HG03039 (cell line): ENCODE data around the gene PDIA3.
A peak's percentile ranks its signal among the peaks of the same experiment; 100 is the strongest.
"Not testable (repeated sequence)": the region's sequence is repeated elsewhere in the genome, so short reads cannot be mapped to it uniquely, and the experiment has no call there.

Source experiments
- ATAC-seq: cut with Tn5 transposase; IDR thresholded peaks from one replicate; pipeline ENCODE4 v1.9.1; 2021; ENCODE audit warnings: mild to moderate bottlenecking, moderate library complexity; ENCODE audit not compliant: unreplicated experiment

Gene PDIA3

DNA sequence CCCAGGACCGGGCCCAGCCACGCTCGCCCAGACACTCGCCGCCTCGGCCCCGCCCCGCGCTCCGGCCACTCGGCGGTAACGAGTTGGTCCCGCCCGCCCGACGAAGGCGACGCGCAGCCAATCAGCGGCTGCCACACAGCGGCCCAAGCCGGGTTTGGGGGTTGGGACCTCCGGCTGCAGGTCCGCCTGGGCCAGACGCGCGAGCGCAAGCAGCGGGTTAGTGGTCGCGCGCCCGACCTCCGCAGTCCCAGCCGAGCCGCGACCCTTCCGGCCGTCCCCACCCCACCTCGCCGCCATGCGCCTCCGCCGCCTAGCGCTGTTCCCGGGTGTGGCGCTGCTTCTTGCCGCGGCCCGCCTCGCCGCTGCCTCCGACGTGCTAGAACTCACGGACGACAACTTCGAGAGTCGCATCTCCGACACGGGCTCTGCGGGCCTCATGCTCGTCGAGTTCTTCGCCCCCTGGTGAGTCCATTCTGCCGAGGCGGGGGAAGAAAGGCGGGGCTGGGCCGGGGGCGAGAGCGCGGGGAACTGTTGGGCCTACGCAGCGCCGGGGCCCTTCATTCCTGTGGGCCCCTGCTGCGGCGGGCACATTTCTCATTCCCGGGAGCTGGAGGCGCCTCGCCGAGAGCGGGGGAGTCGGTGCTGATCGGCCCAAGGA lies at the start of gene PDIA3:
PDIA3 (plus strand) TSS at position 194 of the 658 bp plus-strand sequence; CDS start at position 296, 102 bp downstream.
- ATAC-seq: peak; percentile 80

DNA sequence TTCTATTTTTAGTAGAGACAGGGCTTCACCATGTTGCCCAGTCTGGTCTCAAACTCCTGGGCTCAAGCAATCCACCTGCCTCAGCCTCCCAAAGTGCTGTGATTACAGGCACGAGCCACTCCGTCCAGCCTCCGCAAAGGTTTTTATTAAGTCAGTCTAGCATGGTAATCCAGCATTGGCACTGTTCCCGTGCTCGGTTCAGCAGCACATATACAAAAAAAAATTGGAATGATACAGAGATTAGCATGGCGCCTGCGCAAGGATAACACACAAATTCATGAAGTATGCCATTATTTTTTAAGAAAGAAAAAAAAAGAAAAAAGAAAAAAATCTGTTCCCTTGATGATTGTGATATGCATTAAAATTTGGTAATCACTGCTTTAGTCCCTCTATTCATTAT lies 44.1 kb upstream of the PDIA3 start:
- ATAC-seq: no peak

DNA sequence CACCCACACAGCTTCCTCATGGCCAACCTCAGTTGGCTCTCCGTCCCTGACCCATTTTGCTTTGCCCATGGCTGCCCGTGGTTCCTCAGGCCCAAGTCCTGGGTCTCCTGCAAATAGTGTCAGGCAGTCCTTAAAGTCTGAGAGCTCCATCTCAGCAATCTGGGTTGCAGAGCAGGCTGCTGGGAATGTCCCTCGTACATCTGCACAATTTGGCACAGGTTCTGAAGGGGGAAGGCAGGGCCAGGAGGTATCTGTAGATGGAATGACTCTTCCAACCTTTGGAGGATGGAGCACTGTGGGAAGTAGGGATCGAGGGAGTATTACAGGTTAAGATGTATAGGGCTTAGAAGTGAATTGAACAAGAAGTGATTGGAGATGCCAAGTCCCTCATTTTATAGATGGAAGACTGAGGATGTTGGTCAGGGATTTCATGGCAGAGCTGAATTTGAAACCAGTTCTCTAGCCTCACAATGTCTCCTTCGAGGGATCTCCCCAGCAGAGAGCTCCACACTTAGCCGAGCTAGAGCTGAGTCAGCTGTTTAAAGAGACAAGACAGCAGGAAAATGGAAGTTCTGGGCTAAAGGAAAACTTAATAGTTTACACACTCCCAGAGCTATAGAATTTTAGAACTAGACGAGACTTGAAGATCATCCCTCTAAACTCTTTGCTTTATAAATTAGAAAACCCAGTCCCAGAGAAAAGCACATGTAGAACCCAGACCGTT lies 43.4 kb upstream of the PDIA3 start:
- ATAC-seq: no peak

DNA sequence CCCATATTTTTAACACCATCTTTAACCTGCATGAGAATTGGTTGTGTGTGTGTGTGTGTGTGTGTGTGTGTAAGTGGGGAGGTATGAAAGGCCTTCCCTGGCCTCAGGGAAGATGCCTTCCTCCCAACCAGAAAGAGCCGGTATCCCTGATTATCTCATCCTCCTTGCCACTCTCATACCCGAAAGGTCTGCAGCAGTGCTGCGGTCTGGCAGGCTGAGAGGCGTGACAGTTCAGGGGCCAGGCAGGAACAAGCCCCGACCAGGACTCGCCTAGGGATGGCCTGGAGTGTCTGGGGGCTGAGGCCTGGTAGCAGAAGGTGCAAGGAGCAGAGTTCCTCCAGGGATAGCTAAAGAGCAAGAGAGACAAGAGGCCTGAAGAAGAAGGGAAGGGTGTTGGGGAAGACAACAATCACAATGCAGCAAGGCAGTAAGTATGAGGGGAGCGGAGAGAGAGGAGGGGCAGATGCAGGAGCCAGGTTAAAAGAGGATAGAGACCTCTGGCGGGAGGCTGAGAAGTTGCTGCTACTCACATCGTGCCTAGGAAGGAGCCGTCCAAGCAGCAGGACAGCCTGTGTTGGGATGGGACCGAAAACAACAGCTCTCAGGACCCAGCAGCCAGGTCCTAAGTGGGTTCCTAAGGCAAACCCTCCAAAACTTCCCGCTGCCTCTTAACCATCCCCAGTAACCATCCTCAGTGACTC lies 35.7 kb upstream of the PDIA3 start:
- ATAC-seq: not testable (repeated sequence)

DNA sequence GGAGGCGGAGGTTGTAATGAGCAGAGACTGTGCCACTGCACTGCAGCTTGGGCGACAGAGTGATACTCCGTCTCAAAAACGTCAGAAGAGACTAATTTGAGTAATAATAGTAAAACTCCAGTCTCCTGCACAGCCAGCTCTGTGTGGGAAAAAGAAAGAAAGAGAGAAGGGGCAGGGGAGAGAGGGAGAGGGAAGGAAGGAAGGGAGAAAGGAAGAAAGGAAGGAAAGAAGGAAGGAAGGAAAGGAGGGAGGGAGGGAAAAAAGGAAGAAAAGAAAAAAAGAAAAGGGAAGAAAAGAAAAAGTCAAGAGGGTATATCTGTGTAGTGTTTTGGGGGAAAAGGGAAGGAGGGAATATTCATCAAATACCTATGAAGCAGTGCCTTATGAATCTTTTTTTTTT lies 23.1 kb upstream of the PDIA3 start:
- ATAC-seq: no peak

DNA sequence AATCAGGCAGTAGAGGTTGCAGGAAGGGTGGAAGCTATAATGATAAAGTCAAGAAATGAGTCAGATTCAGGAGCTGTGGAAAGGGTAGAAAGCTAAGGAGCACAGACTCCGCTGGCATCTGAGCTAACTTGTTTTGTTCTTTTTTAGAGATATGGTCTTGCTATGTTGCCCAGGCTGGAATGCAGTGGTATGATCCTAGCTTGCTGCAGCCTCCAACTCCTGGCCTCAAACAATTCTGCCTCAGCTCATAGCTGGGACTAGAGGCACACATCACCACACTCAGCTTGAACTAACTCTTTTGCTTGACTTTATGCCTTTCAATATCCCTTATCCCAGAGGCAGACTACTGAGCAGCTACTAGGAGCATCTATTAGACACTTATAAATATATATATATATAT lies 19.9 kb upstream of the PDIA3 start:
- not testable (repeated sequence) for ATAC-seq

DNA sequence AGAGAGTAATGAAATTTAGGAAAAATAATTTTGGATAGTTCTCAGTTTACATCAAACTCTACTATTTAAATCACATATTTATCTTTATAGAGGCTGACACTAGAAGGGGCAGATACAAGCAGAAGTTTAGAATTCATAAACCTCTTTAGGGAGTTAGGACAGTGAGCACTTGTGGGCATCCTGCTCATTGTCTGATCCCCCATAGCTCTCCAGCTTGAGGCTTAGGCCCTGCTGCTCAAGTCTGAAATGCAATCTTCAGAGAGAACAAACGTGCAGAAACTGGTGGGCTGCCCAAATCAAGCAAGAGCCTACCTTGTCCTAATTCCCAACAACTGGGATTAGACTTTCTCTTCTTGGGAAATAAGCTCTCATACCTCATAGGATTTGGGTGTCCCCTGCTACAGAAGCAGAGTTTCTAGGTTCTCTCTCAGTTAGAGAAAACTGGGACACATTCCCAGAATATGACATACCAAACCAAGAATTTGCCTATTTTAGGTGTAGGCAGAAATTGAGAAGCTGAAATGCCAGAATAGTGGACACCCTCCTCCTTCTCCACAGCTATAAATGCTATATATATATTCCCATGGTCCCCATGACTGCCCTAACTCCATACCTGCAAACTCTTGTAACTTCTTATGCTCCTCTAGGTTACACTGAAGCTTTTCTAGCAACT lies 18.0 kb upstream of the PDIA3 start:
- not testable (repeated sequence) for ATAC-seq

DNA sequence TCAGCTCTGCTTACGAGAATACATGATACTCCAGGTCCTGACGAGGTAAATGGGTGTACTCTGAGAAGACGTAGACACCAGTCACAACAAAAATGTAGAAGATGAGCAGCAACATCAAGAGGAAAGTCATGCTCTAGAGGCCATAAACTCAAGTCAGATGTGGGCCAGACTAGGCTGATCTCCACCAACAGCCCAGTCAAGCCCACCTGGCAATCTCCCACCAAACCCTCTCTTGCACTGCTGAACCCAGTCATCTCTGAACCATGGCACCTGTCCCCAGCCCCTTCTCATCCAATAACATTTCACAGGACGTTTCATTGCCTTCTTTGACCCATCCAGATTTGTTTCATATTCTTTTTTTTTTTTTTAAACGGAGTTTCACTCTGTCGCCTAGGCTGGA lies 10.8 kb upstream of the PDIA3 start:
- ATAC-seq: peak; percentile 35

DNA sequence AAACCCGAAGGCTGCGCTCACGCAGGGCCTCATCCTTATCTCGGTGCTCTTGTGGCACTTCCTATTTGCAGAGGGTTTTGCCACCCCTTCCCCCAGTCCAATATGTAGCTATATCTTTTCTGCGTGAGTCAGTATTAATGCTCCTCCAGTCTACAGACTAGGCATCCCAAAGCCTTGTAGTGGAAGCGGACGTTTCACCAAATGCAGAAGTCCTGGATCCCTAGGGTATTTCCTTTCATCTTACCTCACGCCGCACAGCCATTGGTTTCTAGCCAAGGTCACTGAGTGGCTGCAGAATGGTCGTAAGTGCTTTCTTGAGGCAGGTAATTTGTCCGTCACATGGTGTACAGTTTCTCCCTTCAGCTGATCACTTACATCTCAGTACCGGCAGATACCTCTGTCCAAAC lies 668 bp downstream of the PDIA3 start:
- peak; percentile 4 for ATAC-seq

DNA sequence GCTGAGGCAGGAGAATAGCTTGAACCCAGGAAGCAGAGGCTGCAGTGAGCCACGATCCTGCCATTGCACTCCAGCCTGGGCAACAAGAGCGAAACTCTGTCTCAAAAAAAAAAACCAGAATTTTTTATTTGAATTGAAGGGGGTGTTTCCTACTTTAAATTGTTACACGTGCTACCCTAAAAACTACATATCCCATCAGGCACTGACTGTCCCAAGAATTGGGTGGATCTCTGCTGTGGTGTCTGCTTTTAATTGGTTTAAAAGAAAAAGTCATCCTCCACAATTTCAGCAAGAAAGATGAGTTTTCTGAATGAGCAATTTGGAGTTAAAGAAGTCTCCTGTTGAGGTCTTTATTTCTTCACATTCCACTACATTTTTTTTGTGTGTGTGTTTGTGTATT lies 2.1 kb downstream of the PDIA3 start:
- no peak for ATAC-seq

DNA sequence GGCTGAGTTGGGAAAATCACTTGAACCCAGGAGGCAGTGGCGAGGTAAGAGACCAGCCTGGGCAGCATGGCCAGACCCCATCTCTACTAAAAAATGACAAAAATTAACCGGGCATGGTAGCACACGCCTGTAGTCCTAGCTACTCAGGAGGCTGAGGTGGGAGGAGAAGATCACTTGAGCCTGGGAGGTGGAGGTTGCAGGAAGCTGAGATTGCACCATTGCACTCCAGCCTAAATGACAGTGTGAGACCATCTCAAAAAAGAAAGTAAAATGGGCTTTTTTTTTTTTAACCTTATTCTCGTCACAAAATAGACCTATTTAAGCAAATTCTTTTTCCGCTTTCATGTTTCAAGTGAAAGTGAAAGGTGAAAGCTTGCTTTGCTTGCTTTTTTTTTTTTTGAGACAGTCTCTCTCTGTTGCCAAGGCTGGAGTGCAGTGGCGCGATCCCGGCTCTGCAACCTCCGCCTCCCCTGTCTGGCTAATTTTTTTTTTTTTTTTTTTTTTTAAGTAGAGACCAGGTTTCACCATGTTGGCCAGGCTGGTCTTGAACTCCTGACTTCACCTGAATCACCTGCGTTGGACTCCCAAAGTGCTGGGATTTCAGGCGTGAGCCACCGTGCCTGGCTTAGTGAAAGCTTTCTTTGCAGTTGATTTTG lies 3.6 kb downstream of the PDIA3 start:
- ATAC-seq: no peak

DNA sequence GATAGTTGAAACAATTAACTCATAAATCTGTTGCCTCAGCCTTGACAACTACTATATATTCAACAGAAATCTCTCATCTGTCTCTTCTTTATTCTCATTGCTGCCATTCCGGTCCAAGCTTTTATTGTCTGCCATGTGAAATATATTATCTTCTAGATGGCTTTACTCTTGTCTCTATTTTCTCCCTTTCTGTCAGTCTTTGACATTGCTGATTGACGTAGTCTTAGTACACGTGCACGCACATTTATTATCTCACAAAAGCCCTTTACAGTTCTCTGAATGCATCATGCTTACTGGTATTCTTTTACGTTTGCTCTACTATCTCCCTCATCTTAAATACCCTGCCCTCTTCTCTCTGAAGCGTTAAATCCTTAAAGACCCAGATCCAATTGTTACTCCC lies 5.6 kb downstream of the PDIA3 start:
- no peak for ATAC-seq

DNA sequence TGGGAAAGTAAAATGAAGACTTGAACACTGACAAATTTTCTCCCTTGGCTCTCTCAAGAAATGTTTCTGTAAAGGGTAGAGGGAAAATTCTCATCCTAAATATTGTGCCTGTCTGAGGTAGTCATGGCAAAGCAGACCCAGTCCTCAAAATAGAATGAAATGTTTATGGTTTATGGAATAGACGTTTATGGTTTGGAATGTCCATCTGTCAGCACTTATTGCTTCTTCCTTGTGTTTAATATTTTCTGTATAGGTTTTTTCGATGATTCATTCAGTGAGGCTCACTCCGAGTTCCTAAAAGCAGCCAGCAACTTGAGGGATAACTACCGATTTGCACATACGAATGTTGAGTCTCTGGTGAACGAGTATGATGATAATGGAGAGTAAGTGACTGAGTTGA lies 16.6 kb downstream of the PDIA3 start:
- no peak for ATAC-seq

DNA sequence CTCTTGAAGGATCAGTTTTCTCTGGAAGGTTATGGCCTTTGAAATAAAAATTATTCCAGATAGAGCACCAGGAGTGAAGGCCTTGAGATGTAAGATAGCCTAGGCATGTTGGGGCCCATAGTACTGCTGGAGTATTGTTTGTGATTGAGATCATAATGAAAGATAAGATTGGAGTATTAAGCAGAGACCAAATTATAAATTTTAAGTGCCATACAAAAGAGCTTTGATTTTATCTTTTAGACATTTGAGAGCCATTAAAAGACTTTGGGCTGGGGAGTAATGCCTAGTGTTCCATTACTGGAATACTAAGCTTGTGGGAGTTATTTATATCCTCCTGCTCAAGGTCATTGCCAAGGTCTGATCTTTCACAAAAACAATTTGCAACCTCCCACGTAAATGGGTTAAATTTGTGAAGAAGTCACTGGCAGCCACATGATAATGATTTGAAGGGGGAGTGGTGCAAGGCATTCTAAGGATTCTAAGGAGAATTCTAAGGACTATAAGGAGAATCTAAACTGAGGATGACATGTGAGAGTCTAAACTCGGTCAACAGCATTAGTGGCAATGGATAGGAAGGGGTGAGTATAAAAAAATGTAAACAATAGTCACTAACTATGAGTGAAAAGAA lies 17.7 kb downstream of the PDIA3 start:
- no peak for ATAC-seq

DNA sequence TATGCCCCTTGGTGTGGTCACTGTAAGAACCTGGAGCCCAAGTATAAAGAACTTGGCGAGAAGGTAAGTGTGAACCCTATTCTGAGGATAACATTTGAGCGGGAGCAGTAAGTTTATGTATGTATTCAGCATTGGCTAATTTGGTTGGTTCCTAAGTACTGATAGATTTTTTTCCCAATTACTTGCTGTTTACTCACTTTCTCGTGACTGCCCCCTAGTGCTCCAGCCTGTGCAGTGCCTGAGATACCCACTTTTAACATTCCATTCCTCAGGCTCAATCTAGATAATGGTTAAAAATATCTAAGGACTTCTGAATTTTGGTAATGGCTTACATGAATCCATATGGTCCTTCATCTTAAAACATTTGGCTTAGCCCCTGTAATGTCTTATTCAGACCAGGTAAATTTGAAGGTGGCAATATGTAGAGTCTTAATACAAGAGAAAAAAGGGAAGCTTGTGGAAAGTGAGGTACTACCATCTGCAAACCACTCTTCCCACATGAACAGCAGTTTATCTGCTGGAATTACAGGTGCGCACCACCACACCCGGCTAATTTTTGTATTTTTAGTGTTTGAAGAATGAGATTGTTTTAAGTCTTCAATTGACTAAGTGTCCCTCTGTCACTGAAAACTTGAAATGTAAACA lies 23.5 kb downstream of the PDIA3 start:
- no peak for ATAC-seq

DNA sequence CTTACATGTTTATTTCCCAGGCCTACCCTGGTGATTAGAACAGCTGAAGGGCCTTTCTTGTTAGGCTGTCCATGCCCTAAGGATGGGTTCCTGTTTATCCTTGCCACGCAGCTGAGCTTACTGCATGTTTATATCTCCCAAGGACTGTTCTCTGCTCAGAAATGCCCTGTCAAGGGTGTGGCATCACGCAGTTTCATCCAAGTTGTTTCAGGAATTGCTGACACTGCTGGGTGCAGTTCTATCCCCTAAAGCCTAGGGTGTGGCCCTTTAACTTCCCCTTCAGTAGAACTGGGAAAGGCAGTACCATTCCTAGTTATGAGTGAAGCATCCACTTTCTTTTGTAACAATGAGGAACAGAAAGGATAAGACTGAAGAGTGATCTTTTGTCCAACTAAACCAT lies 25.6 kb downstream of the PDIA3 start:
- ATAC-seq: no peak

DNA sequence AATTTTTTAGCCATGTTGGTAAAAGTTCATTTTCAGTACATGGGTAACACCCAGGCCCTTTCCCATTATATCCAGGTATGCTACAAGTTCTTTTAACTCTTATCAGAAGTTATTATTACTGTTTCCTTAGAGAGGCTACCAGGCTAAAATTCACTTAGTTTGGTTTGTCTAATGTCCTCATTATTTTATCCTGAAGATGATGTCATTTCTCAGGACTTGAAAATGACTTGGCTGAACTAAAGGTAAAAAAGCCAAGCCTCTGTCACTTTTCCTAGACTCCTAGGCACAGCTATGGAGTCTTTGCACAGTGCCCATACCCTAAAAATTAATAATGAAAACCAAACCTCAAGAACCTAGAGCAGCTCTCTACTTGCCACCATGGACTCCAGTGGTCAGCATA lies 26.4 kb downstream of the PDIA3 start:
- ATAC-seq: no peak

DNA sequence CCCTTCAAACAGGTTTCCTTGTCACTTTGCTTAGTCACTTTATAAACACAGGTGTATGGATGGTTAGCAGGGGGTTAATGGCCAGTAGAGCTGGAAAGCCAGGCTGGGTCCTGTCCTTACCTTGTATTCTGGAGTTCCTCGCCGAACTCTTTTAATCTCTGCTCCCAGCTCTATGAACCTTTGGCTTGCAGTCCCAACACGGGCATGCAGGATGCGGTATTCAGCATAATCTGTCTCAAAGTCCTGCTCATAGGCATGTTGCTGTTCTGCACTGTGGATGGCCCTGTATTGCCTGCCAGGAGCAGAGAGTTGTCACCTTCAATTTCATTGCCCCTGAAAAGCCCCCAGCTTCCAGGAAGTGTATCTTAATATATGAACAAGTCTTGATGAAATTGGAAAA lies 27.8 kb downstream of the PDIA3 start:
- ATAC-seq: no peak

DNA sequence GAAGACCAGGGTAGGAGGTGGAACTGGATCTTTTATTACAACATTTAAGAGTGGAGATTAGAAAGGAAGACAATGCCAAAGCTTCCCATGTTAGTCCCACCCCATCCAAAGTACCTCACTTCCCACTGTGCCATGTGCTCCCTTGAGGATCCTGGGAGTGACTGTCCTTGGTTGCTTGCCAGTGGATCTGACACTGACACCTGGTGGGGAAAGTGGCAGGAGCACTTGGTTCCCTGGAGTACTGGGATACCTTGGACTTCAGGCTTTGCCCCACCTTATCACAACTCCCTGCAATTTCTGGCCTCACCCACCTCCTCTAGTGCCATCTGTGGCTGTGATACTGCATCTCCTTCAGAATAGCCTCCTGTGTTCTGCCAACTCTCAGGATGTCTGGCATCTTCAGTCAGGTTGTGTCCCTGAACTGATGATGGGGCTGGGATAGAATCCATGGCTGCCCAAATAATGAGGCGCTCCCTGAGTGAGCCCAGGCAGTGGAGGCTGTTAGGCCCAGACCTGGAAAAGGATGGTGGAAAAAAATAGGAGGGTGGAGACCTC lies 29.2 kb downstream of the PDIA3 start:
- ATAC-seq: no peak
